Measurements from ENCODE around the gene NFILZ. TPM values are rescaled to one million over a fixed set of nuclear protein-coding genes. Genes with fewer than 3 reads are reported as not detected.

Gene NFILZ, protein sequence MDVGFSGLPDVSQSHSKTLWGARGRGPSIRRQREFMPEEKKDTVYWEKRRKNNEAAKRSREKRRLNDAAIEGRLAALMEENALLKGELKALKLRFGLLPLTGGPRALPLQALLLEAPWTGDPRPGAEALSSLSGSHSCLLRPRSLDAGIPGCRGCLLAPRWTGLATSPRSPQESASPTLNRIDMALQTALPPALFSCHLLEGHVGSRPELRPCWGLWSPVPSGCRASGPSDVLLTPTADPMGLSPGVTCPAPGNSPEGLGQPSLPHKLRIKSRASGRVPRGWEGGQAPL
- total RNA-seq (2022; extraction: Qiagen RNA extraction) = not detected in 5 replicates

DNA sequence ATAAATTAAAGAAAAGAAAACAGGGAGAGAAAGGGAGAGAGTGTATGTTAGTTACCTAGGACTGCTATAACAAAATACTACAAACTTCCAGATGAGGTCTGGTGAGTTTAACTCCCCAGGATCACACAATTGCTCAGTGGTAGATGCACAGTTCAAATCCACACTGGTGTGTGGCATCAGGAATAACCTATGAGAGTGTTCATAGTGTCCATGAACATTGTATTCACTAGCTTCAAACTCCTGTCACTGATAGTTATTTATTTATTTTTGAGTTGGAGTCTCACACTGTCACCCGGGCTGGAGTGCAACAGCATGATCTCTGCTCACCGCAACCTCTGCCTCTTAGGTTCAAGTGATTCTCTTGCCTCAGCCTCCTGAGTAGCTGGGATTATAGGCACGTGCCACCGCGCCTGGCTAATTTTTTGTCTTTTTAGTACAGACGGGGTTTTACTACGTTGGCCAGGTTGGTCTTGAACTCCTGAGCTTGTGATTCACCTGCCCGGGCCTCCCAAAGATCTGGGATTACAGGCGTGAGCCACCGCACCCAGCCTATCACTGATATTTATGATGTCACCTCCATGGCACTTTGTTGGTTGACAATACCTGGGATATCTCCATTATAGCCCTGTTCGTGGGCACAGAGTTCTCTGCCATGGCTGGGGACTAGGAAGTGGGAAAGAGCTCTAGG lies at the start of gene NFILZ:
TSS of gene NFILZ (plus strand) at position 638 of the 688 bp plus-strand sequence. CDS start 46,133 bp downstream, outside the sequence.

DNA sequence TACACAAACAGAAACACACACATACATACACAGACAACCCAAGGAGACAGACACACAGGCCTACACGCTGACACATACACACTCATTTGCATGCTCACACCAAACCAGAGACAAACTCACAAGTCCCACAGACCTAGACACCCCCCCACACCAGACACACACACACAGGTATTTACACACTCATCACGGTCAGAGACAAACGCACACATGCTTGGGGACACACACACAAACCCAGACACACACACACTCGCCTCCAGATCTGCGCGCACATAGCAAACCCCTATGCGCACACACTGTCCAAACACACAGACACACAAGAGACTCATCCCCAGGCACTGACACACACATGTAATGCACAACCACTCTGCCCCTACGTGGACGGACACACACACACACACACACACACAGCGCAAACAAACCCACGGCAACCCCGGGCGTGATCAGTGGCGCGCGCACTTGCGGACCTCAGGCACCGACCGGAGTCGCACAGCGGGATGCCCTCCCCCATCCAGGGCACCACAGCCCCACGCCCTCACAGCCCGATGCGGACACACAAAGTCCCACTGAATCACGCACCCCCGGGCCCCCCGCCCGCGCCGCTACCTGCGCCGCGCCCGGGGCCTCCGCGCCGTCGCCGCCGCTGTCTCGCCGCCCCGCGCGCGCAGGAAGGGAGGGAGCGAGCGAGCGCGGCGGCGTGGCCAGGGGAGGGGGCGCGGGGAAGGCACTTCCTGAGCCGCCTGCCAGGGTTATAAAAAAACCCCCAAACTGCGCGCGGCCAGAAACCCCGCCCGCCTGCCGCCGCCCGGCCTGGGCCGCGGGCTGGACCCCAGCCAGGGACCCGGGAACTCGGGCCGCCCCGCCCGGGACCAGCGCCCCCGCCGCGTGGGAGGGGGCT lies 20.1 kb upstream of the NFILZ start, which contains the start of gene ADAMTS10:
TSS of gene ADAMTS10 (minus strand) at position 675 of the 895 bp plus-strand sequence. CDS start 5,005 bp downstream, outside the sequence.

Other genes with a start within 250 kb of the NFILZ start
- gene RAB11B, start 240.3 kb upstream of the NFILZ start, total RNA-seq (2022; extraction: Qiagen RNA extraction) = 91.6 to 101 TPM (median 94.7 TPM) in 5 replicates
- 16.2 to 21.7 TPM (median 20.5 TPM) in 5 replicates for gene MARCHF2, start 217.3 kb upstream of the NFILZ start, total RNA-seq (2022; extraction: Qiagen RNA extraction)
- 227 to 271 TPM (median 237 TPM) in 5 replicates for gene HNRNPM, start 185.7 kb upstream of the NFILZ start, total RNA-seq (2022; extraction: Qiagen RNA extraction)
- 0.12 to 0.25 TPM (median 0.17 TPM) in 4 of 5 replicates, not detected in the other for gene PRAM1, start 128.0 kb upstream of the NFILZ start, total RNA-seq (2022; extraction: Qiagen RNA extraction)
- gene ZNF414, start 116.5 kb upstream of the NFILZ start, total RNA-seq (2022; extraction: Qiagen RNA extraction) = 16.7 to 18.6 TPM (median 17.0 TPM) in 5 replicates
- gene MYO1F, start 53.2 kb upstream of the NFILZ start, total RNA-seq (2022; extraction: Qiagen RNA extraction) = 0.16 to 0.48 TPM (median 0.24 TPM) in 5 replicates
- 8.4 to 14.6 TPM (median 12.2 TPM) in 5 replicates for gene ADAMTS10, start 19.9 kb upstream of the NFILZ start, total RNA-seq (2022; extraction: Qiagen RNA extraction)
- not detected in 5 replicates for gene ACTL9, start 68.2 kb downstream of the NFILZ start, total RNA-seq (2022; extraction: Qiagen RNA extraction)
- not detected in 5 replicates for gene OR2Z1, start 91.0 kb downstream of the NFILZ start, total RNA-seq (2022; extraction: Qiagen RNA extraction)
- gene ZNF558, start 201.7 kb downstream of the NFILZ start, total RNA-seq (2022; extraction: Qiagen RNA extraction) = 5.0 to 6.8 TPM (median 6.2 TPM) in 5 replicates
- gene MBD3L1, start 201.7 kb downstream of the NFILZ start, total RNA-seq (2022; extraction: Qiagen RNA extraction) = not detected in 5 replicates

Data from A549 treated with Mapracorat at 1 μM for 4 hours (cell line).